ENCODE measurements around the gene PUDP.
A peak's percentile ranks its signal among the peaks of the same experiment; 100 is the strongest.

PUDP gene

DNA sequence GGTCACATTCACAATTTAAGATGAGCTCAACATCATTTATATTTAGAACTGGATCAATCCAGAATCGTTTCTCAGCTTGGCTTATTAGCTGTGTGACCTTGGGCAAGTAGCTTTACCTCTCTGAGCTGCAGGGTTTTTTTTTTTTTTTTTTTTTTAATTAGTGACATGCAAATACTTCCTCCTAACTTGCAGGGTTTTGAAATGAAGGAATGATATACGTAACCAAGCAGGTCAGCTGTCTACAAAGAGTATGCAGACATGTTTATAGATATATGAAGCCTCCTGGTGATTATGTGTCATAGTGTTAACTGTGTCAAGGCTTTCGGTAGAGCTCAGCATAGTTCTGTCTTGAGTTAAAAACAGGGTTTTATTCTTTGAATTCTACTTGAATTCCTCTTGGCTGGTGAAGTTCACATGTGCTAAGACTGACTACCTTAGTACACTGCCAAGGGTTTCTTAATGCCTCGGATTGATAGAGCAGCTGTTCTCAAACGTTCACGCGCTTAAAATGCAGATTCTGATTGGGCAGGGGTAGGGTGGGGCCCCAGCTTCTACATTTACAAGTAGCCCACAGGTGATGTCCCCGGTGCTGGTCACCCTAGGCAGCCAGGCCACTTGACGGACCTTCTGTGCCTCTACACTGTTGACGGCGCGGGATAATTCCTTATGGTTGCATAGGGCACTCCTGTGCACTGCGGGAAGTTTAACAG is 1.1 kb downstream of the PUDP start:
- DNase-seq, result no peak

DNA sequence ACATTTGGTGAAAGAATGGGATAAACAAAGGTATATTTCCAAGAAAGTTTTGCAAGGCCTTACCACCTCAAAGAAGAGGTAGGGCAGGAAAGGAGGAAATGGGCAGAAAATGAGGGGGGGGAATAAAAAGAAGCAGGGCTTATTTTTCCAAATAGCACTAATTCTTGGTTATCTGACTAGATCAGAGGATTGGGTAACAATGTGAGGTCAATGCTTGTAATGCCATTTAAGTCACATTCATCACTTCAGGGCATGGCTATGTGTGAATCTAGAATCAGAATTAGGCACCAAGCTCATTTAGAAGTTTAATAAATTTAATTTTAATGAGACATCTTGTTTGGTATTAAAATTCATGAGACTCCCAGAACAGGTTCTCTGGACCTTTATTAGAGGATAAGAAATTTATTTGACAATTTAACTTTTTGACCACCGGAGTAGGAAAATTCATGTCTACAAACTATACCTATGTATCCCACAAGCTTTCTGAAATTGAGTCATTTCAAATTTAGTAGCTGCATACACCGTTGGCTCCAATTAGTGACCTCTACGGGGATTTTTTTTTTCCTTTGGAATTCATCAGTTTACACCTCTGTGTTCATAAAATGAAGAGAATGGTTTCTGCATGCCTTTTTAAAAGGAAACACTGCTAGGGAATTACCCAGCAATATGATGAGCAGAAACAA is 1.8 kb downstream of the PUDP start:
- DNase-seq, result no peak

DNA sequence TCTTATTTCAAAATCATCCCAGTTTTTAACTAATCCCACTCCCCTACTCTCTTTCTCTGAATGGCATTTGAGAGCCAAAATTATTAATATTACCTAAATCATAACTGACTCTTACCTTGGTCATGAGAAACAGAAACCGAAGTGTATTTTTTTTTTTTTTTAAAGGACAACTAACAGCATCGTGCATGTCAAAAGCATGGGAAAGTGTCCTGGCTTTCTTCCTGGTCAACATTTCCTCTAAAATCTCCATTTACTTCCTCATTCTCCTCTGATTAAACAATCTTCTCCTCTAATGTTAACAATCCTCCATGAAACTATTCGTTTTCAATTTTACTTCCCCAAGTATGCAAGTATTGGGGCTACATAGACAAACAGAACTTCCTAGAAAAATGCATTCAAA is 2.5 kb downstream of the PUDP start:
- DNase-seq, result no peak

DNA sequence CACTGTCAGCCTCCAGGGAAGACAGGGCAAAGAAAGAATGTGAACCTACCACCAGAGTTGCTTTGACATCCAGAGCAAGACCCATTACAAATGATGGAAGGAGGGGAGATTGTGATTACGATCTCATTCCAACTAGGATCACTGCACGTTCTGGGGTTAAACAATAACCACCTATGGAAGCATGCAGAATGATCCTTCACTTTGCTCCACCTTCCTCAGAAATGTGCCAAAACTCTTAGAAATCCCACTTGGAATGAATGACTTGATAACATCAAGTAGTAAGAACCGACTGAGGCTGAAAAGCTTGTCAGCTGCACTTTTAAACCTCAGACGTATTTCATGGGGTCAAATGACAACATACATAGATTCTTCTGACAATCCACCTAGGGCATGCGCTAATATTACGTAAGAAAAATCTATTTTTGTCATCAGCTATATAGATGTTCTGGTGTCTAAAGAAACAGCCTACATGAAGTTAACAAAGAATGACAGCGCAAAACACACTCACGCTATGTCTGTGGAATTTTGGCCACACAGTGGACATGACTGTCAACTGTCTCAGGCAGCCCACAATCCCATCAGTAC is 3.9 kb downstream of the PUDP start:
- DNase-seq, result no peak

DNA sequence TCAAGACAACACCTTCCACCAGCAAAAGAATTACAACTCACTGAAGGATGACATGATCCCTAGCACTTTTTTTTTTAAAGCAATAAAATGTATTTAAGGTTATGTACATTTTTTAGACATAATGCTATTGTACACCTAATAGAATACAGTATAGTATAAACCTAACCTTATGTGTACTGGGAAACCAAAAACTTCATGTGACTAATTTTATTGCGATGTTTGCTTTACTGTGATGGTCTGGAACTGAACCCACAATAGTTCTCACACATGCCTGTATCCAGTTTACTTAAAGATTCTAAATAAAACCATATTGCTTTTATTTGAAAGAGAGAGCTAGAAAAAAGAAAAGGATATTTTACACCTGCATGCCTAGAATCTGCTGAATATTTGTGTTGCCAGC is 4.9 kb downstream of the PUDP start:
- DNase-seq, result no peak

DNA sequence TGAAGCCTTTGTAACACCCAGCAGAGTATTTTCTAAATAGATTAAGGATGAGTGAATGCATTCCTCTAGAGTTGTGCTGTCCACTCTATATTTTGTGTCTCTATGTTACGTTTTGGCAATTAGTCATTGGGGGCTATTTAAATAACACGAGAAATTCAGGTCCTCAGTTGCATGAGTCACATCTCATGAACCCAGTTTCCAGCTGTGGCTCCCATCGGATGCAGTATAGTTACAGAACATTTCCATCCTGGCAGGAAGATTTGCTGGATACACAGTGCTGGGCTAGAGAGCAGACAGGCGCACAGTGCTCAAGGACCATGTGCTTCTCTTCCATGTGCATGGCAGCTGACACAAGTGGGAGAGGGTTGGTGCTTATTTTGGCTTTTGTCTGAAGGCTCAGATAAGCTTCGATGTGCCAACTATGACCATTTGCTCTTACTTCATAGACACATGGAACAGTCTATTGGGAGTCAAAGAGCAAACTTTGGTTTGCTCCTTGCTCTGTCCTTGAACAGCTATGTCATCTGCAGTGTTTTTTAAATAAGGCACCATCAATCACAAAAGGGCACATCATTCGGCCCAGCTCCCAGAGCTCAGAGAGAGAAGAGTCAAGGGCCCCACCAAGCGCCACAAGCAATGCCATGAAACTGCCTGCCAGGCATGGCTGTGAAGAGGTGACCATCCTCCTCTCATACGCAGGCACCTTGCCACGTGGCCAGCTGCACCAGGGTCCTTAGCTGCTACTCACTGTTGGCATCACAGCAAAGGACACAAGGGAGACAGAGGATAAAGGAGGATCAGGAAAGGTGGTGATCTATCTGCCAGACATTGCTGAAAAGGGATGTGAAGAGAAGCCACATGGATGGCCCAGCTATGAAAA is 8.5 kb downstream of the PUDP start:
- peak; percentile 91 for DNase-seq

DNA sequence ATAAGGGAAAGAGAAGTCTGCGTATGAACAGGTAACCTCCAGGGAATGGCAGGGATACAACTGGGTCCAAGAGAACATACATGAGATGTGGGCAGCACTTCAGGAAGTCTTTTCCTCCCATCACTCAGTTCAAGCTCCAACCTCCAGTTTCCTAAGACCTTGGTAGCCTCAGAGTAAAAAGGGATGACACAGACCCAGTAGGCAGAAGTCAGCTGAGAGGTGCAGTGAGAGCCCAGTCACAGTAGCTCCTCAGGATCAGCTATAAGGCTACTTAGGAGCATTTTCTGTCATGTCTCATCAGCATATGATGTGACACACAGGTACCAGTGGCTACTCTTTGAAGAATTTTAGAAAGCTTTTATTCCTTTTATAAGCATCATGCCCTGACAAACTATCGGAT is 13.0 kb downstream of the PUDP start:
- no peak for DNase-seq

DNA sequence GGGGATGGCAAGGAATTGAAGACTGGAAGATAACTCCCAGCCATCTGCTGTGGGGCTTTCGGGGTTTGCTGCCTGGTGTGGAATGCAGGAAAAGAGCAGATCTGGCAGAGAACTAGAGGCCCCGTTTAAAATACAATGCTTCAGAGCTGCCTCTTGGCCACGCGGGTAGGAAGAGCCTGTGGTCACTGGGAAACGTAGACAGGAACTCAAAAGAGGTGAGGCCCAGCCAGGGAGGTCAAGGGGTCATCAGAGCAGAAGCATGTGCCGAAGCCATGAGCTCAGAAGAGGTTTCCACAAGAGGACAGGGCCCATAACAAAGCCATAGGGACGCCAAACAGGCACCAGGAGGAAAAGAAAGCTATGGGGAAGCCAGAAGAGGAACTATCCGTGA is 14.9 kb downstream of the PUDP start:
- DNase-seq, result peak; percentile 30

DNA sequence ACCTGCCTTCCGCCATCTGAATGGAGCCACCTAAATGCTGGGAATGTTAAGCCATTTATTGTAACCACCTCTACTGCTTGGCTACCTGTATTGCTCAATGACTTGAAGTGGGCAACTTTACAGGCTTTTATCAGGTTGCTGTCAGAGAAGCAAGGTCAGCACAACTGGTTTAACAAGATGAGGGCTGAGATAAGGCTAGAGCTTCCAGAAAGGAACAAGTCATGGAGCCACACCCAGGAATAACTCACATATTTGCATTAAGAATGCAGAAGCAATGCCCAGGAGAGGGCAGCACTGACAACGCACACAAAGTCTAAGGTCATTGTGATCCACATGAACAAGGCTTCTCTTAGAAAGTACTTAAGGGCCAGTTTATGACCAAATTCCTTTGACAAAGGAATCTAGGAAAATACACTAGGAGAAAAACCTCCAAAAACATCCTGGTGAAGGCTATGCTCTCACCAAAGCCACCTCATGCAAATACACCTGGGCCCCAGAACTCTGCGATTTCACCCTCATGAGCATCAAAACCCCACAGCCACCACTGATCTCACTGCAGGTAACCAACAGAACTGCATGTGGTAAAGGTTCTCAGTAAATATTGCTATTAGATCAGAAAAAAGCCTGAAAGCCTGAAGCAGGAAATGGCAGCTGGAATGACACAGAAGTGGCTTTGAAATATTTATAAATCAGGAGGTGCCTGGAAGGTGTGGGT is 15.5 kb downstream of the PUDP start:
- peak; percentile 67 for DNase-seq

DNA sequence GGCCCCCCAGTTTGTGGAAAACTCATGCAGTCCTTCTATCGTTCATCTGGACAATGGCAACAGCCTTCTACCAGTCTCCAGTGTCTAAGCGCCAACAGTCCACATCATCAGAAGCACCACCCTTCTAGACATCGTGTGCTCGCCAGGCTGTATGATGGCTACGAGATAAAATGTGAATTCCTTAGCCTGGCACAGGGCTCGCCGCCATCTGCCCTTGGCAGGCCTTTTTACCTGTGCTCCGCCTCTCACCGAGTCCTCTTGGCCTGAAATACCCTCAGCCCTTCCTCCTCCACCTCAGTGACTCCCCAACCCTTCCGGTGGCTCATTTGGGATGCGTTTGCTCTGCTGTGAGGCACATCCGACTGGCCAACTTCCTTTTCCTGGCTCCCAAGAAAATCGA is 16.3 kb downstream of the PUDP start:
- DNase-seq, result no peak

DNA sequence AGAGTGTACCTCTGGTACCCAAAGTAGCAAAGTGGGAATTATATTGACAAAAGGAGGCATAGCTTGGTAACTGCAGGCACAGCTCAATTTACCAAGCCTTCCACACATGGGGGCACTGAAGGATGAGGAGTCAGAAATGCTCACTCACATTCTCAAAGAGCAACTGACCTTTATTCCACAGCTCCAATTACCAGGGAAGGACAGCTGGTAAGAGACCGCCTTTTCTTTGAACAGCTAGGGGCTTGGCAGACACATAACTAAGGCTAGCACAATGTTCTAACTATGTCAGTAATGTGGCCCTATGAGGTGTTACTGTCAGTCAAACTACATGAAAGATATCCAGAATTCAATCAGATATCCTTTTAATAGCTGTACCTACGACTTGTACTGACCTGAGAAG is 20.9 kb downstream of the PUDP start:
- no peak for DNase-seq

DNA sequence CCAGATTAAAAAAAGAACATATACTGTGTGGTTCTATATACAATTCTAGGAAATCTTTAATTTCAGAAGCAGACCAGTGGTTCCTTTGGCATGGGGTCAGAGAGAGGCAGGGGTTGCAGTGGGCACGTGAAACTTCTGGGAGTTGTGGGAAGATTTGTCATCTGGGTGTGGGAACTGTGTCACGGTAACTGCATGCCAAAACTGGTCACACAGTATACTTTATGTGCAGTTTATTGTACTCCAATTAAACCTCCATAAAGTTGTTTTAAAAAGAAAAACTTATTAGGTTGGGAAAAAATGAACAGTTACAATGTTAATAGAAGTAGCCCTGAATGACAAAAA is 27.1 kb downstream of the PUDP start:
- DNase-seq, result no peak

DNA sequence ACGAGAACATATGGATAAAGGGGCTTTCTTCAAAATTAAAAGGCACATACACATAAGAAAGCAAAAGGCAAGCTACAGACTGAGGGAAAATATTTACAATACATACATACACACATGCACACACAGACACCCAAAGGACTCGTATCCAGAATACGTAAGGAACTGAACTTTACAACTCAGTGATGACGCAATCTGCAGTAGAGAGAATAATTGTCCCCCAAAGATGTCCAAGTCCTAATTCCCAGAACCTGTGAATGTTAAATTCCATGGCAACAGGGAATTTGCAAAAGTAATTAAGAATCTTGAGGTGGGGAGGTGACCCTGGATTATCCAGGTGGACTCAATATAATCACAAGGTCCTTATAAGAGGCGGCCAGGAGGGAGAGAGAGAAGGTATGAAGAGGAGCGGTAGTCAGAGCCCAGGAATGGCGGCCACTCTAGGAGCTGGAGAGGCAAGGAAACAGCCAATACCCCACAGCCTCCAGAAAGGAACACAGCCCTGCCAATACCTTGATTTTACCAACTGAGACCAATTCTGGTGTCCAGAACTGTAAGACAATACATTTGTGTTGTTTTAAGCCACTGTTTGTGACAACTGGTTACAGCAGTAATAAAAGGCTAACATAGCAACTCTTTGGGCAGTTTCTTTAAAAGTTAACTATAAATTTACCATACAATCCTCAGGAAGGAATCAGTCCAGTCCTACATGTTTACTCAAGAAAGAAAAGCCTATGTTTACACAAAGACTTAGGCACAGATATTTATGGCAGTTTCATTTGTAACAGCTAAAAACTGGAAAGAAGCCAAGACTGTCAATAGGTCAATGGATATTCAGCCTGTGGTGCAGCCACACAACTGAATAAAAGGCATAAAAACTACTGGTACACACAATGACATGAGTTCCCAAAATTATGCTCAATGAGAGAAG is 27.7 kb downstream of the PUDP start:
- no peak for DNase-seq

DNA sequence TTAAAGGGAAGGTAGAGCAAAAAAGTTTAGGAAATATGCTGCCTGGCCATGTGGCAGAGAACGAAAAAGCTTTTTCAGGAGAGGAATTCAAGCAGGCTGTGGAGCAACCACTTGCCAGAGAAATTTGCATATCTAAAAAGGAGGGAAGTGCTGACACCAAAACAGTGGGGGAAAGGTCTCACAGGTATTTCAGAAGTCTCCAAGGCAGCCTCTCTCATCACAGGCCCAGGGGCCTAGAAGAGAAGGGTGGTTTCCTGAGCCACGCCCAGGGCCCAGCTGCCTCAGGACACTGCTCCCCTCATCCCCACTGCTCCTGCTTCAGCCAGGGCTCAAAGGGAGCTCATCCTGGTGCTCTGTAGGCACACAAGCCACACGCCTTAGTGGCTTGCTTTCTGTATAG is 30.4 kb downstream of the PUDP start:
- no peak for DNase-seq

DNA sequence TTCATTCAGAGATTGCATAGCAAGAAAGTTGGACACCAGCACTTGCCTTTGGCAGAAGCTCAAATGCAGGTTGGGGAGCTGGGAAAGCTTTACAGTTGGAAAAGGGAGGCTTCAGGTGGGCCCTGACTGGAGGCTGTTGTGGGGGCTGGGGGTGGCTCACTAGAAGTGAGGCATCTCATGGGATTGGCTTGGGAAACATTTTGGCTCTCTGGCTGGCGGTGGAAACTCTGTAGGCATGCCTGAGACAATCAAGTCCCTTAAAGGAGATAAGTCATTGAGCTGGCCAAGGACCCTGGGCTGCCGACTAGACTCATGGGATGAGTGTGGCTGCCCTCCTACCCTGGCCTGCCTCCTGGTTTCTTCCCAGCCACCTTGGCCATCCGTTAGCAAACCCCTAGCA is 31.9 kb downstream of the PUDP start:
- no peak for DNase-seq

DNA sequence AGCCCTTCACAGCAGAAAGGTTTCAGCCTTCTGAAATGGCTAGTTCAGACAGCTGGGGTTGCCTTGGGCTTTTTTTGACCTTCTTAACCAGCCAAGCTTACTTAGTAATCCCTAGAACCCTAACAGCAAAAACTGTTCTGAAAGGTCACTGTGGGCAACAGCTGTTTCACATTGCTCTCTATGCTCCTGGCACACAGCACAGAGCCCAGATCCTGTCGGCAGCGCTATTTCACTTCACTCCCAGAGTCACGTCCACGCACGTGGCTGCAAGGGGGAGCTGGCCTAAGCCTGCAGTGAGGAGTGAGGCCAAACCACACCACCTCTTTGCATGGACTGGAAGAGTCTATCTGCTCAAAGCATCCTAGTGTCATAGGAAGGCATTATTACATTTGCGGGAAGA is 32.4 kb downstream of the PUDP start:
- no peak for DNase-seq

DNA sequence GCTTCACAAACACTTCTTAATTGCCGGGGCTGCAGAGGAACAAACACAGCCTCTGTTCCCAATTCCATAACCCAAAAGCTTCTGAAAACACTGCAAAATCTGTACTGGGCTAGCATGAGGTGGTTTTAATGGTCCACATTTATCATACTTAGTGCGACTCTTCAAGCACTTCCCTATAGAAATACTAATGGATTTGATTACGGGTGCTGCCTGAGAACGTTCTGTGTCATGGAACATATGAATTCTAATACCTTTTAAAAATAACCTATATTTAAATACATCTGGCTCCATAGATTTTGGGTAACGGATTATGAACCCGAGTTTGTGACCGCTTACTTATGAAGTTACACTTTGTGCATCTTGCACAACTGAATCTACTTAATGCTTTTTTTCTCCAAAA is 35.9 kb downstream of the PUDP start:
- no peak for DNase-seq

DNA sequence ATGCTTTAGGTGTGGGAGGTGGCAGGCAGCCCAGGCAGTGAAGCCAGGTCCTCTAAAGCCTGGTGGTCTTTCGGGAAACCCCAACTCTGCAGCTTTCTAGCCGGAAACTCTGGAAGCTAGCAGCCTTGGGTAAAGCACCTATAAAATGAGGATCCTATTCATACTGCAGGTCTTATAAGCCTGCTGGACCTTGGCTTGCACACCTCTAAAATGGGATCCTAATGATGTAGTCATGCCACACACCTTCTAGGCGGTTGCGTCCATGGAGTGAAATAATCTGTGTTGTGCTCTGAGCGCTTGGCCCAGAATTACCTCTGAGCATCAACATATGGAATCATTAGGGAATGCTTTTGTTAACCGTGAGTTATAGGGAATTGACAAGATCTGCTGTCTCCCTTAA is 36.4 kb downstream of the PUDP start:
- DNase-seq, result no peak

DNA sequence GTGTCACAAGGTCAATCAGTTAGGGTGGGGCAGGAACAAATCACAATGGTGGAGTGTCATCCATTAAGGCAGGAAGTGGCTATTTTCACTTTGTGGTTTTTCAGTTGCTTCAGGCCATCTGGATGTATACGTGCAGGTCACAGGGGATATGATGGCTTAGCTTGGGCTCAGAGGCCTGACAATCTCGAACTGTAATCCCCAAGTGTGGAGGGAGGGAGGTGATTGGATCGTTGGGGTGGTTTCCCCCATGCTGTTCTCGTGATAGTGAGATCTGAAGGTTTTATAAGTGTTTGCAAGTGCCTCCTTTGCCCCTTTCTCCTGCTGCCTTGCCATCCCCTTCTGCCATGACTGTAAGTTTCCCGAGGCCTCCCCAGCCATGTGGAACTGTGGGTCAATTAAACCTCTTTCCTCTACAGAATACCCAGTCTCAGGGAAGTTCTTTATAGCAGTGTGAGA is 37.1 kb downstream of the PUDP start:
- no peak for DNase-seq

DNA sequence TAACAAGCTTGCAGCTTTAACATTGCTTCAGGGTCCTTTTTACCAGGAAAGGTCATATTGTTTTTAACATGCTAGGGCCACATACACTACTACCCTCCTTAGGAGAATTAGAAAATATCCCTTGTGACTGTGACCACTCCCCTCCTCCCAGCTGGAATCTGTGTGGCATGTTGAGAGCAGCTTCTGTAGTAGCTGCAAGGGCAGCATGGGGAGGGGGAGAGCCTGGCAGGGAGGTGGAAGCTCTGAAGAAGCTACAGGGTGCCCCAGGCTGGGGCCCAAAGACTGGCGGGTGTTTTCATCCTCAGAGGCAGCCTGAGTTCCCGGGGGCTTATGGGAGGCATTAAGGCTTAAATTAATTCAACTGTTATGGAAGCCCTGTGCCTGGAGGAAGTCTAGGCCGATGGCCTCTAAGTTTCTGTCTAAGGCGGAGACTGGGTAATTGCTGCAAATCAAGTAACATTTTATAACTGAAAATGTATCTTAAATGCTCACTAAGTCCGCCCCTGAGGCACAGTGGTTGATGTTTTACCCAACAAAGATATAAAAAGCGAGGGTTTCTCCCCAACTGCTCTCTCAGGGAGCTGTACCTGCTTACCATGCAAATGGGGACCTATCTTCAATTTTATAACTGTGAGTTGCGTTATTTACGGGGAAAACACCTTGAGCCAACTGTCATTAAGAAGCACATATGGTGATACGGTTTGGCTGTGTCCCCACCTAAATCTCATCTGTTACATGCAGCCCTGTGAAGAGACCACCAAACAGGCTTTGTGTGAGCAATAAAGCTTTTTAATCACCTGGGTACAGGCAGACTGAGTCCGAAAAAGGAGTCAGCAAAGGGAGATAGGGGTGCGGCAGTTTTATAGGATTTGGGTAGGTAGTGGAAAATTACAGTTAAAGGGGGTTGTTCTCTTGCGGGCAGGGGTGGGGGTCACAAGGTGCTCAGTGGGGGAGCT is 37.8 kb downstream of the PUDP start:
- no peak for DNase-seq
